Renal pelvis (tissue), 4 donors: ENCODE measurements around the gene AMN. TPM values are rescaled to one million over a fixed set of nuclear protein-coding genes. Genes with fewer than 3 reads are reported as not detected.

ENCODE experiments used
- DNase-seq: peaks from one replicate; pipeline ENCODE4 v3.0.0-alpha.2; 2013
- polyA plus RNA-seq, 3 donors: library from polyadenylated mRNA; unstranded; fragments of 120-200 nt; gene quantifications; one replicate each; pipeline ENCODE4 v1.2.1, GENCODE V29; 2013; ENCODE audit not compliant: insufficient read length in 3 of 3

The AMN gene
- polyA plus RNA-seq, 3 donors = 43.3 to 50.0 (median 47.3) TPM

DNA sequence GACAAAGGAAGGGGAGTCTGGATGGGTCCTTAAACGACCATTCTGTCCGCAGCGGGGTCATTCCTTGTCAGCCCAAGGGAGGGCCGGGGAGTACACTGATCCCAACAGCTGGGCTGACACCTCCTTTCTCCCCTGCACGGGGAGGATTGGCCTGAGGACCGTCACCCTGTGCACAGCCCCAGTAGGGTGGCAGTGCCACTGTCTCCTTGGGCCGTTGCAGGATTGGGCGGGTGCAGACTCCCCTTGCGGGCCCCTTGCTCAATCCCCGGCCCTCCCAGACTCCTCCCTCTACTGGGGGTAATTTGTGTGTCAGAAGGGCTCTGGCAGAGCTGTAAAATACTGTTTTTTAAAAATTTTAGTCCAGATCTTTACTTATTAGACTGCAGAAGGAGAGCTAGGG, 12.6 kb upstream of the AMN start:
- no peak for DNase-seq

DNA sequence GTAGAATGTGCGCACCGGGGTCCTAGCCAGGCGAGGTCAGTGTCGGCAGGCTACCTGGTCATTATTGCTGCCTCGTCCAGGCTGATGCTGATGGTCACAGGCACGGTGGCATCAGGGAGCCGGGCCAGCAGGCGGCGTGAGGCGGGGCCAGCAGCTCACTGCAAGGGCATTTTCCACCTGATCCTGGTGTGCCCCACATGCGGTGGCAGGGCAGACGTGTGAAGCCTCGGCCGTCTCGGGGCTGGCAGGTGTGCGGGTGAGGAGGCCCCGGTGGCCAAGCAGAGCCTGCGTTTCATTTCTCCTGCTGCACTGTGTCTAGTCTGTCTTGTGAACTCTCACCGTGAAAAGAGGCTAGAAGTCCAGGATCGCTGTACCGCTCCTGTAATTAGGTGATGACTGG, 12.0 kb upstream of the AMN start:
- no peak for DNase-seq

DNA sequence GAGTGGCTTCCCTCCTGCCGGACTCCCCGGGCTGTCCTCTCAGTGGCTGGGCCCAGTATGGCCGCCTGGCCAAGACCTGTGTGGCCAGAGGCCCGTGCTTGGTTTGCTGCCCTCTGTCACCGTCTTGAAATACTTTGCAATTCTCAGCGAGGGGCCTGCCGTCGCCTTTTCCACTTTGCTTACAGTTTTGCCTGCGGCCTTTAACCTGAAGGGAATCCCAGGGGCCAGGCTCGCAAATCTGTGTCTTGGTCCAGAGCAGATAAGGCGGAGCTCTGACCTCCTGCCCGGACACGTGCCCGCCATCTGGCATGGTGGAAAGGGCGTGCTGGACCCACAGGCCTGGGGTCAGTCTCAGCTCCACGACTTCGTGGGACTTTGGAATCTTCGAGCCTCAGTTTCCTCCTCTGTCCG, 10.9 kb upstream of the AMN start:
- DNase-seq = no peak

DNA sequence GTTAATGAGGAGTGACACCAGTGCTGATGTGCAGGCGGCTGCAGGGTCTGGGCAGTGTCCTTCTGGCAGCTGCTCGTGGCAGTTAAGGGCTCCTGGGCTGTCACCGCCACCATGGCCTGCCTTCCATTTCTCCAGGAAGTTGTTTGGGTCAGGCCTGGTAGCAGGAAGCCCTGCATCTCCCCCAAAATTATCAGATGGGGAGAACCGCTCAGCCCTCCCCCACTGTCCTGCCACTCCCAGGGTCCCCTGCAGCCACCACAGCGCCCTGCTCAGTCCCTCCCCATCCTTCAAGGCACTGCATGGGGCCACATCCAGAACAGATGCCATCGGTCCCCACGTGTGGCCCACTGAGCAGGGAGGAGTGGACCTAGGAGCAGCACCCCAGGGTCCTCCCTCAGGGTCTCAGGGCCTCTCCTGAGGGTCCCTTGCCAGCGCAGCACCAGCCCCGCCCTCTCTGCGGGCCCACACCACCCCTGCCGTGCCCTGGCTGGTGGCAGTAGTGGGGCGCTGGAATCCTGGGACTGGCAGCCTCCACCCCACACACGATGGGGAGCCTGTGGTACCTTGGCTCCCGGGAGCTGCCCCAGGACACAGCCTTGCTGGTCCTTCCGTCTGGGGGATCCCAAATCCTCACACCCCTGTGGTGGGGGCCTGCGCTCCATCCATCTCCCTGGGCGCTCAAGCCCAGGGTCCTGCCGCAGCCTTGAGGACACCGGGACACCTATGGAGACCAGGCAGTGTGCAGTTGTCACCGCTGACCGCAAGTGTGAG, 10.3 kb upstream of the AMN start:
- DNase-seq = no peak

DNA sequence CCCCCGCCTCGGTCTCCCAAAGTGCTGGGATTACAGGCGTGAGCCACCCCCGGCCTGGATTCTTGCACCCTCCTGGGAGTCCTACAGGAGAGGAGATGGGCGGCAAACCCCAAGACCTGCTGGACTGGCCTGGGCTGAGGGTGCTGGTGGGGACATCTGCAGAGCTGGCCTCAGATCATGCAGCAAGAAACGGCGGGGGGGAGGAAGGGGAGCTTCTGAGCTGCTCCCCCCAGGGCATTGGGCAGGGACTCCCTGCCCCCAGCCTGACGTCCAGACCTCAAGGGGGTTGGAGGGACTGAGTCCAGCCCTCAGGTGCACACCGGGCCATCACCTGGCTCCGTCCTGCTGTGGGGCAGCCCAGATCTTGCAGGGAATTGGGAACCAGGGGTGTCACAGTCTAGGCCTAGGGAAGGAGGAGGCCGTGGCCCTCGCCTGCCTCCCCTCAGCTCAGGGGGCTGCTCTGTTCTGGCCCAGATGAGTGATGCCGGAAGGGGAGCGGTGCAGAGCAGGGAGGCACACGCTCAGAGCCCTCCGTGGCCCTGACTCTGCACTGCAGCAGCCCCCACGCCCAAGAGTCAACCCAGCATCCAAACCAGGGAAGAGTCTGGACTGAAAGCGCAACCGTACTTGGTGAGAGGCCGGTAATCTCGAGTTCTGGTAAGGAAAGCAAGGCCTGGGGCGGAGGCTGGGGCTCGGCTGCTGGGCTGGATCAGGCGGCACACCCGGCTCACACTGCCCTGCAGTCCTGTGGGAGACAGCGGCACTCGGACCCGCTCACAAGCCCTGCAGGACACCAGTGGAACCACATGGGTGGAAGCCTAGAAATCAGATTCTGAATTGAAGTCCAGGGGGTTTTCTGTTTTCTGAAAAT, 8.9 kb upstream of the AMN start:
- DNase-seq = no peak

DNA sequence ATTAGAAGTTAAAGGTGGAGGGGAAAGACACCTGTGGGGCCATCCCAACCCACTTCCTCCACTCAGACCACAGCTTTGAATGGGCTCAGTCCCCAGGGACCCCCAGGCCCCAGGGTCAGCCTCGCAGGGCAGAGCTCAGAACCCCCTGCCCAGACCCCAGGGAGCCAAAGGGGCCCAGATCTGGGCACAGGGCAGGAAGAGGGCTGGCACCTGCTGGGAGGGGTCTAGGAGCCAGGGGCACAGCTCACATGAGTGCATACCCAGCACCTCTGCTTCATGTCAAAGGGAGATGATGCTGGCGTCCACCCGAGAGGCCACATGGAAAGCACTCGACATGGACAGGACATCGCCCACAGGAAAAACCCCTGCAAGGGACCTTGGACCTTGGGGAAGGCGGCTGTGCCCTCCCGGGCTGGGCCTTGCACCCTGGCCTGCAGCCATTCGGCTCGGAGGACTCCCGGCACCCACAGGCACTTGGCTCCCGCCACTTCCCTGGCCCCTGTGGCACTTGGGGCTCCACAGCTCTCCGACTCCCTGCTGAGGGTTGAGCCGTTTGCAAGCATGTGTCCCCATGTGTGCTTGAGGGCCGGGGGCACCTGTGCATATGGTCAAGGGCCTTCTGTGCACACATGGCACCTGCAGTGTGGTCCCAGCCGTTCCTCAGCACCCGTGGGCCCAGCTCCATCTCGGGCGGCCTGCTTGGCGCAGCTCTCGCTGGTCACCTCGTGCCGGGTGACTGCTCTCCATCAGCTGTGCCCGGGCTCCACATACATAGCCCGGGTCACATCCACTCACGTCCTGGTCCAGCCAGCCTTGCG, 7.8 kb upstream of the AMN start:
- no peak for DNase-seq

DNA sequence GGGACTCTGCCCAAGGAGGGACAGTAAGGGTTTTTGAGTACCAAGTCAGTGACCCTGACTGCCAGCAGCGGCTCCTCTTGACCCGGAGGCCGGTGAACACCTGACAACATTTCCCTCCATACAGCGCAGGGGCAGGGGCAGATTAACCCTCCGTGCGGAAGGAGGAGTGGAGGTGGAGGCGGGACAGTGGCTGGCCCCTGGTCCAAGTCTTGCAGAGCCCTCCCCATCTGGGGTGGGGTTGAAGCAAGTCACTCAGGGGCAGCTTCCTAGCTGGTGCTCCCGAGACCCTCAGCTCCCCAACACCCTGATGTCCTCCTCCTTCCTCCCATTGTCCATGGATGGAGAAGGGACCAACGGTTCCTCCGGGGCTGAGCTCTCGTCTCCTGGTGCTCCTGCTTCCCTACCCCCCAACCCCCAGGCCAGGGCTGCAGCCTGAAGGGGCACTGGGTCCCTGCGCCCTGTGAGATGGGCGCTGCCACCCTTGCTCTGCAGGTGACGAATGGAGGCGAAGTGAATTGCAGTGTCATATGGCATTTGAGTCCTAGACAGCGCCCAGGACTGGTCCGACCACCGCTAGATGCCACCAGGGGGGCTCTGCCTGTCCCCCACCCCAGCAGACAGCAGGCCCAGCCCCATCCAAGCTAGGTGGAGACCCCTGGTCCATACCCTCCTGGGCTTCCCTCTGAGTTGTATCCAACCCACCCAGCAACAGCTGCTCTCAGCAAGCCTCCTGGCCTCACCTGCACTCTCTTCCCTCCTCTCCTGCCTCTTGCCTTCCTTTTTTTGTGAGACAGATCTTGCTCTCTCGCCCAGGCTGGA, 7.0 kb upstream of the AMN start:
- DNase-seq = no peak

DNA sequence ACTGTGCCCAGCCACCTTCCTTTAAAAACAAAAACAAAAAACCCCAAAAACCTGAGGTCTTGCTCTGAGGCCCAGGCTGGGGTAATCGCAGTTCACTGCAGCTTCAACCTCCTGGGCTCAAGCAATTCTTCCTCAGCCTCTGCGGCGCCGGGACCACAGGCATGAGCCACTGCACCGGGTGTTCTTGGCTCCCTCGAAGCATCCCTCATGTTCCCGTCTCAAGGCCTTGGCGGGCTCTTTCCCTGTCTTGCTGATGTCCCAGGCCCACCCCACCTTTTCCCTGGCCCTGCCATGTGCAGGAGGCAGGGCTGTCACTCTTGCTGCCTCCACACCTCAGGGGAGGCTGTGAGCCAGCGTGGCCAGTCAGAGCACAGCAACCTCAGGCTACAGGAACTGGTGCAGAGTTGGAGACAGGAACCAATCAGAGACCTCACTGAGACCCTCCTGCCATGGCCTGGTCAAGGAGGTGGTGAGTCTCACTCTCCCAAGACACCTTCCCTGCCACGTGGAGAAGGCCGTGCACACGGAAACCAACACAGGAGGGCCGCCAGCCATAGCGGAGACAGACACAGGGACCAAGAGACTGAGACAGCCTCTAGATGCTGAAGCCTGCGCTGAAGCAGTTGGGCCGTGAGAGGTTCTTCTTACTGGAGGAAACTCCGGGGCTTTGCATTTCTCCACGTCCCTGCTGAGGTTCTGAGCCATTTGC, 6.0 kb upstream of the AMN start:
- DNase-seq = no peak

DNA sequence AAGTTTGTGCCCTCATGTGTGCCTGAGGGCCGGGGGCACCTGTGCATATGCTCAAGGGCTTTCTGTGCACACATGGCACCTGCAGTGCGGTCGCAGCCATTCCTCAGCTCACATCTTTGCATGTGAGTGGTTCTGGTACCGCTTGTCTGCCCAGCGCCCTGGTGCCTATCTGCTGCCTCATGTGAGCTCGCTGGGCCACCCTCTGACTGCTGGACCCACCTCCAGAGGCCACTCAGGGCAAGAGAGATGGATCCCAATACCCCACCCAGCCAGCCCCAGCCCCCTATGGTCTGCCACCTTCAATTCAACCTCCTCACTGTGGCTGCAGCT, 5.4 kb upstream of the AMN start:
- DNase-seq = no peak

DNA sequence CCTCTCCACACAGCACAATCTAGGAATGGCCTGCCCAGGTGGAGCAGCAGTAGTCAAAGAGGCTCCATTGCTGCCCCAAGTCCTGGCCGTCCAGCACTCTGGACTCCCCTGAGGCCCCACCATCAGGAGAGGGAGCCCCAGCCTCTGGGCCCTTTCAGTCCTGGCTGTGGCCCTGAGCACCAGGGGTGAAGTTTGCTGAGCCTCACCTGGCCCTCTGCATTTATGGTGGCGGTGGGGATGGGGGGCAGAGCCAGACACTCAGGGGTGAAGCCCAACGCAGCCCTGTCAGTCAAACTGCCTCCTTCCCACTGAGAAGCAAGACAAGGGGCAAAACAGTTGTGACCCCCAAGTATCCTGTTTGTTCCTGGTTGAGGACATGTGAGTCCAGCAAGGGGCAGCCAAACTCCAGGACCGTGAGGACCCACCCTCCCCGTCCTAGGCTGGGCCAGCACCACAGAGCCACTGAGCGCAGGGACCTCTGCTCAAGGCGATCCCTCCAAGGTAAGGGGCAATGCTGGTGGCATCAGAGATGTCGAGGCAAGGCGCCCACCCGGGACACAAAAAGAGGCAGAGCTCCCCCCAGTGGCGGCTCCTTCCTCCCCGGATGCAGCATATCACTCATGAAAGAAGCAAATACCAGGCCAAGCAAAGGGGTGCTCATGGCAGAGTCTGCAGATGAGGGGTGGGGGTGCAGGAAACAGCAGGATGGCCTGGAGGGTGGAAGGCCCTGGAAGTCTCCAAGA, 4.8 kb upstream of the AMN start:
- DNase-seq = no peak

DNA sequence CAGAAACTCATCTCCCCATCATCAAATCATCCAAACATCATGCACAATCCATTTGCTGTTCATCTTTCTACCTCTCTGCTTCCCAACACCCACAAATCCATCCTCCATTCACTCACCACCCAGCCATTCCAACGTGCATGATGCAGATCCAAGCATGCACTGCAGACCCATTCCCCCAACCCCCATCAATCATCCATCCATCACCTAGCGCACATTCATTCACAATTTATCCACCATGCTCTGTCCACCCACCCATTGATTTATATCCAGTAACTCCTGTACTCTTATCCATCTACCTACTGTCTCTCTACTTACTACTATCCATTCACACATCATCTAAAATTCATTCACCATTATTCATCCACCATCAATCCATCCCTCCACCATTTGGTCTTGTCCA, 4.0 kb upstream of the AMN start:
- no peak for DNase-seq

DNA sequence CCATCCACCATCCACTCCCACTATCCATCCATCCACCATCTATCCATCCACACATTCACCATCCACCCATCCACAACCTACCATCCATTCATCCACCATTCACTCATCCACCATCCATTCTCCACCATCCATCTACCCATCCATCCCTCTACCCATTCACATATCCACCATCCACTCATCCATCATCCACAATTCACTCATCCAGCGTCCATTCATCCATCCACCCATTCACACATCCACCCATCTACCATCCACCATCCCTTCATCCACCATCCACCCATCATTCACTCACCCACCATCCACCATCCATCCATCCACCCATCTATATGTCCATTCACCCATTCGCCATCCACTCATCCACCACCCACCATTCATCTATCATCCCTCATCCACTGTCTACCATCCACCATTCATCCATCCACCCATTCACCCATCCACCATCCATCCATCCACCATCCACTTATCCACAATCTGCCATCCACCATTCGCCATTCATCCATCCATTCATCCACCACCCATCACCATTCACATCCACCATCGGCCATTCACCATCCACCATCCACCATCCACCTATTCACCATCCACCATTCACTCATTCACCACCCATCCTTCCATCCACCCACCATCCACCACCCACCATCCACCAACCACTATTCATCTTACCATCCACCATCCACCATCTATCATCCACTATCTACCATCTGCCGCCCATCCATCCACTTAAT, 2.0 kb upstream of the AMN start:
- no peak for DNase-seq

DNA sequence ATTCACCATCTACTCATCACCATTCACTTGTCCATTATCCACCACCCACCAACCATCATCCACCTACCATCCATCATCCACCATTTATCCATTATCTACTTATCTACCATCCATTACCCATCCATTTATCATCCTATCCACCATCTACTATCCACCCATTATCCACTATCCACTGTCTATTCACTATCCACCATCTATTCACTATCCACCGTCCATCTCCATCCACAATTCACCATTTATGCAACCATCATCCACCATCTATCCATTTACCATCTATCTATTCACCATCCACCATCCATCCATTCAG, 1.5 kb upstream of the AMN start:
- DNase-seq = no peak

DNA sequence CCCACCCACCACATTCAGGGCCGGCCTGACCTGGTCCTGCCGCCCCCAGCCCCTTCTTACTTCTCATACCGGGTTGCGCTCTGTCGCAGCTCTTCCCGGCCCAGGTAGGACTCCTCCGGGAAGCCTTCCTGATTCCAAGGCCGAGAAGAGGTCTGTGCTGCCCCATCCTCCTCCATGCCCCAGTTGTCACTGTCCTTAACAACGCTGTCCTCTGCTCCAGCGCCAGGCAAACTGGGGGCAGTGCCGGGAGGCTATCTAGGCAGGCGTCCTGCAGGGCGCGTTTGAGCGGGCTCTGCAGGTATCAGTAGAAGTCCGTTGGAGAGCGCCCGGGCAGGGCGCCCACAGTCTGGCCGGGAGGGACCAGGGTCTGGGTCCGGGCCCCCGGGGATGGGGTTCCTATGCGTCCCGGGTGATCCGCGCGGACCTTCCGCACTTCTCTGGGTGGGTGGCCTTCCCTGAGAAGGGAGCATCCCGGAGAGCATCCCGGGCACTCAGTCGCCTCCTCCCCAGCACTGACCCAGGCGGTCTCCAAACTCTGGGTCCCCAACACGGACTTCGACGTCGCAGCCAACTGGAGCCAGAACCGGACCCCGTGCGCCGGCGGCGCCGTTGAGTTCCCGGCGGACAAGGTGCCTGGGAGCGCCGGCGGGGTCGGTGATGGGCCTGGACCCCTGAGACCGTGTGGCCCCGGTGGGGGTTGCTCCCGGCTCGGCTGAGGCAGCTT, 900 bp downstream of the AMN start:
- DNase-seq = no peak

DNA sequence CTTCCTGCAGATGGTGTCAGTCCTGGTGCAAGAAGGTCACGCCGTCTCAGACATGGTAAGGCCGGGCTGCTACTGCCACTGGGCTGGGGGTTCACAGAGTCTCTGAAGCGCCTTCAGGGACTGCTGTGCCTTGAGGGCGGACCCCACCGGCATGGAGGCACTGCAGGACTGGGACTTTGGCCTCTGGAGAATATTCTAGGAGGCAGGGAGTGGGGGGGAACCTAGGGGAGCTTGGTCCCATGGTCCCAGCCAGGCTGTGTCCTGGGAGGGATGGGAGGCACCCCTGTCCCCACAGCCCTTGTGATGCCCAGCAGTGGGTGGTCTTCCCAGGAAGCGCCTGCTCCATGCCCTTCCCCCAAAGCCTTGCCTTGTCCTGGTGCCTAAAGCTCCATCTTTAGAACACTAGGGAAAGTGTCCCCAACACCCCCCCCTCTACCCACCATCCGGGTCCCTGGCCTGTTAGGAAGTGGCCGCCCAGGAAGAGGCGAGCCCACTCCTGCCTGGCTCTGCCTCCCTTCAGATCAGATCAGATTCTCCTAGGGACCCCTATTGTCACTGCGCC, 1.5 kb downstream of the AMN start:
- no peak for DNase-seq

DNA sequence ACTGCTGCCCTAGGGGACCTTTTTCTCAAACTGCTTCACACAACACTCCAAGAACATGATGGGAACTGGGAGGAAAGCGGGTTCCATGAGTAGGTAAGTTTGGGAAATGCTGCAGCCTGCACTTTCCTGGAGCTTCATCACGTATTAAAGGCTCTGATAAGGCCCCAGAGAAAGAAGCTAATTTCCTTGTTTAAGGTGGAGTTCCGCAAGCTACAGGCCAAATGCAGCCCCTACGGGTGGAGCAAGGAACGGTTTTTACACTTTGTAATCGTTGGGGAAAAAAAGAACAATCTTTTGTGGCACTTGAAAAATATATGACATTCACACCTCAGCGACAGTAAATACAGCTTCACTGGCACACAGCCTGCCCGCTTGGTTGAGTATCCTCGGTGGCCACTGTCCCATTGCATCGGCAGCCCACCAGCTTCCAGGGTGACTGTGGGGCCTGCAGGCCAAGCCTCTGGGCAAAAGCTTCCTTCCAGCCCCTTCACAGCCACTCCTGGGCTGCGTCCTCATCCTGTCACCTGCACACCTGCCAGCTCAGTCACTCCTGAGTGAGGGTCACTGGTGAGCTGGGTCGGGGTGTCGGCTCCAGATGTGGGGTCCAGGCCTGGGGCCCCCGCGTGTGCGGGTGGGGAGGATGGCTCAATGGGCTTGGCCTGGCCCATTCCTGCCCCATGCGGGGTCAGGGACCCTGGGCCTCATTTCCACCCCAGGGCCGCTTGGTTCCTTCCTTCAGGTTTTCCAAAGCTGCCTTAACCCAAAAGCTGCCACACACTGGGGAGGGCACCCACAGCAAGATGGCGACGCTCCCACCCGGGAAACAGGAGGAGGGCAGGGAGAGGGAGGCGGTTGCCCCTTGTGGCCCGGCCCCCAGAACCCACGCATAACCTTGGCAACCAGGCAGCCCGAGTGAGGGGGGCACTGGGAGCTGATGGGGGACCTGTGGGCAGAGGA, 2.4 kb downstream of the AMN start:
- no peak for DNase-seq

DNA sequence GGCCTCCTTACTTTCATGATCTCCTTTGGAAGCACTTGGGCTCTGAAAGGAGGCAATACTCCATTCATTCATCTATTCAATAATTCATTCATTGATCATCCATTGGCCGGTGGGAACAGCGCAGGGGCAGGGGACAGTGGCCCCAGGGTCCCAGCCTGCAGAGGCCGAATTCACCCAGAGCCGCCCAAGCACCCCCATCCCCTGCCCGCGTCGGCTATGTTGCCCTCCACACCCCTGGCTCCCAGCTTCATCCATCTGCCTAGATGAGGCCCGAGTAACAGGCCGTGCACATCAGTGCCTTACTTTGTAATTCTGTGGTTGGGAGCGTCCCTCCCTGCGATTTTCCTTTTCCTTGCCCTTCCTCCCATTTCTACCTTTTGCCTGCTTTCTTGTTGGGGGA, 3.2 kb downstream of the AMN start:
- DNase-seq = no peak

DNA sequence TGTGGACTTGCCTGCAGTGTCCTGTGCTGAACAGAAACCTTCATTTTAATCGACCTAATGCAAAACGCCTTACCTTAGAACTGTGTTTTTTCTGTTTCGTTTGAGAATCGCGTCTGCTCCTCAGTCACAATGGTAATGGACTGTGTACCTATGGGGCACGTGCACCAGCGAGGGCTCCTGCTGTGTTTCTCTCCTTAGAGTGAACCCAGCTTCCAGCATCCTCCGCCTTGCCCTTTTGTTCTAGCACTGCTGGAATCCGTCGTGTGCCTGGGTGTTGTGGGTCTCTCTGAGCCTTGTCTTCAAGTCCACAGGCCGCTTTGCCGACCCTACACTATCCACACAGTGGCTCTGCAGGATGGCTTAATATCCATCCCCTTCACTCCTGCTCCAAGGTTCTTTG, 3.6 kb downstream of the AMN start:
- no peak for DNase-seq
